Measurements from ENCODE around the gene SVOP. TPM values are rescaled to one million over a fixed set of nuclear protein-coding genes. Genes with fewer than 3 reads are reported as not detected.

SVOP gene
- polyA plus RNA-seq, 3 donors = 0.38 TPM; not detected in 2

DNA sequence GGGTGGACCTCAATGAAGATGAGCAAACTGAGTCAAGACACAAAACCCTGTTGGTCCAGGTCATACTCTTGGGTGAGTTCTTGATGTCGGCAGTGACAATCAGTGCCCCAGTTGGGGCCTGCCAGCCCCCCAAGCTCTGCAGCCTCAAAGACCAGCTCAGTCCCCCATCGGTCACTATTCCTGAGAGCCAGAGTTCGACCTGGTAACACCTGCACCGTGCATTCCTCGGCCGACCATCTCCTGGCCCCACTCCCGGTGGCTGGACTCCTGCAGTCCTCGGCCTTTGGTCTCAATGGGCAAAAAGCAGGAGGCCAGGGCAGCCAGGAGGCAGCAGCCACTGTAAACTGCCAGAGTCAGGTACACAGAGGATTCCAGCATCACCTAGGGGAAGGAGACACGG, 108.5 kb downstream of the SVOP start:
- H3K27ac ChIP-seq (ENCODE audit: low read depth, low read length) = no peak overlapping the region
- 91 to 97% (median 93%) methylated on average over 9 of the region's 9 CpGs for WGBS, 3 donors

- no peak overlapping the region for H3K27ac ChIP-seq (ENCODE audit: low read depth, low read length)
- WGBS, 3 donors = 64 to 81% (median 73%) methylated on average over 6 of the region's 6 CpGs
Measured at GRCh38 chr12:108911915-108912314, 109.0 kb downstream of the SVOP start.

GRCh38 chr12:108910336-108910735, 110.5 kb downstream of the SVOP start:
- no peak overlapping the region for H3K27ac ChIP-seq (ENCODE audit: low read depth, low read length)
- 78 to 84% (median 80%) methylated on average over 5 of the region's 5 CpGs for WGBS, 3 donors

GRCh38 chr12:108907839-108908351, 113.0 kb downstream of the SVOP start:
- 17 to 19% (median 18%) methylated on average over 2 of the region's 2 CpGs for WGBS, 3 donors
- no peak overlapping the region for H3K27ac ChIP-seq (ENCODE audit: low read depth, low read length)

DNA sequence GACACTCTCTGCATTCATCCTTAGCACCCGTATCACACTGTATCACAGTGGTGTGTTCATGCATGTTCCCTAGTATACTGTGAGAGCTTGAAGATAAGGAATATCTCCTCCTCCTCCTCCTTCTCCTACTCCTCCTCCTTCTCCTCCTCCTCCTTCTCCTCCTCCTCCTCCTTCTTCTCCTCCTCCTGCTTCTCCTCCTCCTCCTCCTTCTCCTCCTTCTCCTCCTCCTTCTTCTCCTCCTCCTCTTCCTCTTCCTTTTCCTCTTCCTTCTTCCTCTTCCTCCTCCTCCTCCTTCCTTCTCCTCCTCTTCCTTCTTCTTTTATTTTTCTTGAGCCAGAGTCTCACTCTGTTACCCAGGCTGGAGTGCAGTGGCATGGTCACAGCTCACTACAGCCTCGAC, 113.9 kb downstream of the SVOP start:
- 81 to 88% (median 87%) methylated on average over 2 of the region's 2 CpGs for WGBS, 3 donors
- no peak overlapping the region for H3K27ac ChIP-seq (ENCODE audit: low read depth, low read length)

DNA sequence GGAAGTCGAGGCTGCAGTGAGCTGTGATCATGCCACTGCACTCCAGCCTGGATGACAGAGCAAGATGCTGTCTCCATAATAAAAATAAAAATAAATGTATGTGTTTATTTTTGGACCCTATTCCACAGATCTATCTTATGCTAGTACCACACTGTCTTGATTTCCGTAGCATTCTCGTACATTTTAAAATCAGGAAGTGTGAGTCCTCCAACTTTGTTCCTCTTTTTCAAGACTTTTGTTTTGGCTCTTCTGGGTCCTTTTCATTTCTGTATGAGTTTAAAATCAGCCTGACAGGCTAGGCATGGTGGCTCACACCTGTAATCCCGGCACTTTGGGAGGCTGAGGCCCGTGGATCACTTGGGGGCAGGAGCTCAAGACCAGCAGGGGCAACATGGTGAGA, 115.1 kb downstream of the SVOP start:
- WGBS, 3 donors = 43 to 74% (median 54%) methylated on average over 5 of the region's 5 CpGs
- no peak overlapping the region for H3K27ac ChIP-seq (ENCODE audit: low read depth, low read length)

GRCh38 chr12:108899145-108899544, 121.7 kb downstream of the SVOP start:
- no peak overlapping the region for H3K27ac ChIP-seq (ENCODE audit: low read depth, low read length)
- 68 to 88% (median 87%) methylated on average over 5 of the region's 5 CpGs for WGBS, 3 donors

DNA sequence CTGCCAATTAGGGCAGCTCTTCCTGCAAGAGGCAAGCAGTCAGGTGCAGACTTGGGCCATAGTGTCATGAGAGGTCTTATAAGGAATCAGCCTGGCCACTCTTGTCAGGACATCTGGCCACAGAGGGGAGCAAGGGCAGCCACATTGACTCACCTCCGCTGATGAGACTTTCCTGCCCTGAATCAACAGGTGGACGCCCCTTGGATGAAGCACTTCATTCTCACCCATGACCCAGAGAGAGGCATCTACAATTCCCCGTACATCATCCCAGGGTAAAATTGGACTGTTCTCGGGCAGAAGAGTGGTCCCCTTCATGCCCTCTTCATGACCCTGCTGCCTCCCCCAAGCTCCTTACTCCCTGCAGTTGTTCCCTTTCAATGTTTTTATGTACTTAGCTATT, 124.1 kb downstream of the SVOP start:
- WGBS, 3 donors = 65 to 87% (median 82%) methylated on average over 4 of the region's 4 CpGs
- H3K27ac ChIP-seq (ENCODE audit: low read depth, low read length) = no peak overlapping the region

DNA sequence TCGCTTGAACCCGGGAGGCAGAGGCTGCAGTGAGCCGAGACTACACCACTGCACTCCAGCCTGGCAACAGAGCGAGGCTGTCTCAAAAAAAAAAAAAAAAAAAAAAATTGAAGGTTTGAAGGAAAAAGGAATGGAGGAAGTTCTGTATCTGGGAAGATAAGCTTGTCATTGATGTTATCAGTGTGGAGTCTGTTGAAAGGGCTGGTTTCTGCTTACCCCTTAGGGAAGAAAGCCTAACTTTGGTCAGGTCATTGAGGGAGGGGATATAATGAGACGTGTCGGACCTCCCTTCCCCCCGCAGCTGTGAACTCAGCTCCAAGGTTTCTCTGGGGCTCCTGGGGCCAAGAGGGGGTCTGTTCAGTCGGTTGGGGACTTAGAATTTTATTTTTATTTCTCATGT, 124.5 kb downstream of the SVOP start:
- 33 to 53% (median 45%) methylated on average over 8 of the region's 8 CpGs for WGBS, 3 donors
- H3K27ac ChIP-seq (ENCODE audit: low read depth, low read length) = no peak overlapping the region

DNA sequence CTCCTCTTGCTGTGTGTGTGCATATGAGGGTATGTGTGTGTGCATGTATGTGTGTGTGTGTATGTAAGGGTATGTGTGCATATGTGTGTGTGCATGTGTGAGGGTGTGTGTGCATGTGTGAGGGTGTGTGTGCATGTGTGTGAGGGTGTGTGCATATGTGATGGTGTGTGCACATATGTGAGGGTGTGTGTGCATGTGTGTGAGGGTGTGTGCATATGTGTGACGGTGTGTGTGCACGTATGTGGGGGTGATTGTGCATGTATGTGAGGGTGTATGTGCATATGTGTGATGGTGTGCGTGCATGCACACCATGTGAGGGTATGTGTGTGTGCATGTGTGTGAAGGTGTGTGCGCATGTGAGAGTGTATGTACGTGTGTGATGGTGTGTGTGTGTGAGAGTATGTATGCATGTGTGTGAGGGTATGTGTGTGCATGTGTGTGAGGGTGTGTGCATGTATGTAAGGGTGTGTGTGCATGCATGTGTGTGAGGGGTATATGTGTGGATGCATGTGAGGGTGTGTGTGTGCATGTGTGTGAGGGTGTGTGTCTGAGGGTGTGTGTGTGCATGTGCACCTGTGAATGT, 125.6 kb downstream of the SVOP start:
- 77 to 96% (median 84%) methylated on average over 5 of the region's 5 CpGs for WGBS, 3 donors
- H3K27ac ChIP-seq (ENCODE audit: low read depth, low read length) = no peak overlapping the region

GRCh38 chr12:108890208-108890607, 130.7 kb downstream of the SVOP start:
- no peak overlapping the region for H3K27ac ChIP-seq (ENCODE audit: low read depth, low read length)
- 66 to 70% (median 70%) methylated on average over 2 of the region's 2 CpGs for WGBS, 3 donors

GRCh38 chr12:108888031-108888430, 132.8 kb downstream of the SVOP start:
- 32 to 56% (median 56%) methylated on average over 6 of the region's 6 CpGs for WGBS, 3 donors

GRCh38 chr12:108886873-108887629, 133.8 kb downstream of the SVOP start:
- H3K27ac ChIP-seq (ENCODE audit: low read depth, low read length) = no peak overlapping the region
- WGBS, 3 donors = 66 to 82% (median 74%) methylated on average over 9 of the region's 9 CpGs

More at GRCh38 chr12:108888031-108888430, 132.8 kb downstream of the SVOP start:
- no peak overlapping the region for H3K27ac ChIP-seq (ENCODE audit: low read depth, low read length)

DNA sequence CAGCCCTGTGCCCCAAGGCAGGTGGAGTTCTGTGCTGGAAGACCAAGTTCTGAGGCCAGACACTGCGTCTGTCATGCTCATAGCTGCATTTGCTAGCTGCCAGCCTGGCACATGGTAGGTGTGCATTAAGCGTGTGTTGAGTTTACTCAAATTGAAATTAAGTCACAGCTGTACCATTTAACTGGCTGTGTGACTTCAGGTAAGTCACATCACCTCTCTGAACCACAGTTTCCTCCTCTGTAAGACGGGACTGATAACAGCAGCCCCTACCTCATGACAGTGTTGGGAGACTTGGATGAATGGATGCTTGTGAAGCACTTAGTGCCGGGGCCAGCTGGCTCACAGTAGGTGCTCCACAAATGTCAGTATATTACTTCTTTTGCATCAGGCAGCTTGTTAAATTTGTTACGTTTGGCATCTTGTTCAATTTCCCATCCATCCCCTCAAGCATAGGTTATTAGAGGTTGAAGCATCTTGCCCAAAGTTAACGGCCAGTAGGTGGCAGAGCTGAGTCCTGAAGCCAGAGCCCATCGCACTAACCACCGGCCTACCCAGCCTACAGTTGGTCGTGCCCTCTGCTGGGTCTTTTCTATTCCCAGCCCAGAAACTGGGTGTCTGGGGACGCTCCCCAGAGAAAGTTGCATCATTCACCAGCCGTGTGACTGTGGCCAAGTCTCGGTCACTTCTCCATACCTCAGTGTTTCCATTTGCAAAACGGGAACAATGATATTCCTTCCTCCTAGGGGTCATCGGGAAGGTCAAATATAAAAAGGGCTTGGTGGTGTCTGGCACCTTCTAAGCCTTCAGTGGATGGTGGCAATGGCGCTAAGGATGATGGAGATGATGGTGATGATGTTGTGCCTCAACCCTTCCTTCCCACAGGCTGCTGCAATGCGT, 136.5 kb downstream of the SVOP start:
- 49 to 54% (median 52%) methylated on average over 15 to 16 of the region's 16 CpGs for WGBS, 3 donors
- no peak overlapping the region for H3K27ac ChIP-seq (ENCODE audit: low read depth, low read length)

DNA sequence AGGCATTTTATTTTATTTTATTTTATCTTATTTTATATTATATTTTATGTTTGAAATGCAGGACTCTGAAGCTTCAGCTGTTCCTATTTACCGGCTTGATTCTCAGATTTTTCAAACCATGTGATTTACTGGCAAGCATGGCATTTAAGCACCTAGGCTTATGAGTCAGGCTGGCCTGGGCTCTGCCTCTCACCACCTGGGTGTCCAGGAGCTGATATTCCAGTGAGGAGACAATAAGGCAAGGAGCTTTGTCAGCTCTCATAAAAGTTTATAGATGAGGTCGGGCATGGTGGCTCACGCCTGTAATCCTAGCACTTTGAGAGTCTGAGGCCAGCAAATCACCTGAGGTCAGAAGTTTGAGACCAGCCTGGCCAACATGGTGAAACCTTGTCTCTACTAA, 138.9 kb downstream of the SVOP start:
- no peak overlapping the region for H3K27ac ChIP-seq (ENCODE audit: low read depth, low read length)
- WGBS, 3 donors = 72 to 85% (median 84%) methylated on average over 3 of the region's 3 CpGs

GRCh38 chr12:108879615-108880254, 141.1 kb downstream of the SVOP start, which contains the start of gene DAO:
DAO (plus strand) TSS chr12:108880092; CDS start chr12:108885007, 4,915 bp downstream.
- 56 to 68% (median 66%) methylated on average over 15 to 16 of the region's 16 CpGs for WGBS, 3 donors
- H3K27ac ChIP-seq (ENCODE audit: low read depth, low read length) = no peak within 1 kb of the TSS

GRCh38 chr12:108876550-108876949, 144.3 kb downstream of the SVOP start:
- no peak overlapping the region for H3K27ac ChIP-seq (ENCODE audit: low read depth, low read length)
- WGBS, 3 donors = 84 to 91% (median 85%) methylated on average over 3 of the region's 3 CpGs

DNA sequence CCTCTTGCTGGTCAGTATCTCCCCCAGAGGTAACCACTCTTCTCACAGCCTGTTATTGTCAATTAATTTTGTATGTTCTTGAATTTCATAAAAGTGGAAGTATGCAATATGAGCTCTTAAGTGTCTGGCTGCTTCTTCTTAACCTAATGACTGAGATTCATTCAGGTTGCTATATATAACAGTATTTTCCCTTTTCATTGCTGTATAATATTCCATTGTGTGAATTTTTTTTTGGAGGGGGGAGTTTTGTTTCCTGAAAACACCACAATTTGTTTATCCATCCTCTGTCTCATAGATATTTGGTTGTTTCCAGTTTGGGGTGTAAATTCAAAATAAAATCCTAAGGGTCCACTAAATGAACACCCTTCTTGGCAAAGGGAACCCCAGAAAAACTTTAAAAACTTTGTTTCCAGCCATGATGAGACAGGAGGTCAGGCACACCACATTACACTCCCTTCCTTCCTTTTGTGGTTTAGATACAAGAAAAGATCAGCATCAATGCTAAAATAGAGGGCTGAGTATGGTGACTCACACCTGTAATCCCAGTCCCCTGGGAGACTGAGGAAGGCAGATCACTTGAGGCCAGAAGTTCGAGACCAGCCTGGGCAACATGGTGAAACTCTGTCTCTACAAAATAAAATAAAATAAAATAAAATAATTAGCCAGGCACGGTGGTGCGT, 145.0 kb downstream of the SVOP start:
- H3K27ac ChIP-seq (ENCODE audit: low read depth, low read length) = no peak overlapping the region
- 78 to 79% (median 79%) methylated on average over 3 of the region's 3 CpGs for WGBS, 3 donors
